SK-N-SH (cell line): ENCODE measurements around the gene CADM1. TPM values are rescaled to one million over a fixed set of nuclear protein-coding genes. Genes with fewer than 3 reads are reported as not detected.

Experiments used
- CTCF ChIA-PET: fragments of 300-600, 350-600 bp; formaldehyde crosslinking; extraction: SDS; loops from one replicate; lab custom pipeline; 2021; lab: Yijun Ruan, JAX
- POLR2A ChIA-PET: fragments of 350-600 bp; sonication (Branson Sonifier 250); formaldehyde crosslinking; extraction: SDS; loops from one replicate; lab custom pipeline; 2020; ENCODE audit warnings: antibody characterized with exemption, inconsistent platforms; lab: Yijun Ruan, JAX
- DNase-seq: peaks from one replicate; pipeline ENCODE4 v3.0.0; 2012
- H2AFZ ChIP-seq: fragments of 200-600 bp; sonication (generic); 2 replicates; pipeline ENCODE4 v1.8.1; 2016; ENCODE audit warnings: antibody characterized with exemption, mild to moderate bottlenecking, low read depth
- H3F3A ChIP-seq: fragments of 200-600 bp; sonication (generic); replicated peaks from 2 replicates; pipeline ENCODE3; 2016; ENCODE audit warnings: antibody characterized with exemption, mild to moderate bottlenecking; ENCODE audit not compliant: insufficient read depth
- H3K27ac ChIP-seq, 2 experiments: fragments of 200-500 bp in 1 of 2; fragments of 200-600 bp in 1 of 2; sonication (Bioruptor generic) in 1 of 2; sonication (generic), shearing (Covaris generic) in 1 of 2; 2 replicates each; pipeline versions ENCODE4 v1.5.1 to v1.6.1; 2014 to 2016; ENCODE audit warnings: low read depth in 2 of 2, inconsistent platforms in 1 of 2, low read length in 1 of 2, mild to moderate bottlenecking in 1 of 2, mixed read lengths in 1 of 2
- H3K27me3 ChIP-seq: fragments of 200-600 bp; sonication (generic), shearing (Covaris generic); 2 replicates; pipeline ENCODE4 v1.6.1; 2016; ENCODE audit warnings: mixed run types; ENCODE audit not compliant: insufficient read depth
- H3K36me3 ChIP-seq, 2 experiments: fragments of 200-500 bp in 1 of 2; fragments of 200-600 bp in 1 of 2; sonication (Bioruptor generic) in 1 of 2; sonication (generic) in 1 of 2; replicated peaks in 1 of 2; 2 replicates each; pipeline versions ENCODE3 to v1.5.1; 2014 to 2016; ENCODE audit warnings: low read length in 1 of 2, mild to moderate bottlenecking in 1 of 2; ENCODE audit not compliant: insufficient read depth in 2 of 2, control insufficient read depth in 1 of 2
- H3K4me1 ChIP-seq, 2 experiments: fragments of 200-500 bp in 1 of 2; fragments of 200-600 bp in 1 of 2; sonication (Bioruptor generic) in 1 of 2; sonication (generic), shearing (Covaris generic) in 1 of 2; 2 replicates each; pipeline versions ENCODE4 v1.5.1 to v1.6.1; 2014 to 2016; ENCODE audit warnings: low read depth in 1 of 2, low read length in 1 of 2, mixed run types in 1 of 2; ENCODE audit not compliant: insufficient read depth in 2 of 2, control insufficient read depth in 1 of 2
- H3K4me2 ChIP-seq: fragments of 200-600 bp; sonication (generic), shearing (Covaris generic); 2 replicates; pipeline ENCODE4 v1.6.1; 2017; ENCODE audit warnings: mixed run types
- H3K4me3 ChIP-seq, 2 experiments: fragments of 200-500 bp in 1 of 2; fragments of 200-600 bp in 1 of 2; sonication (Bioruptor generic) in 1 of 2; sonication (generic), shearing (Covaris generic) in 1 of 2; 2 replicates each; pipeline versions ENCODE4 v1.5.1 to v1.8.1; 2014 to 2016; ENCODE audit warnings: low read depth in 2 of 2, inconsistent platforms in 1 of 2, low read length in 1 of 2, mild to moderate bottlenecking in 1 of 2, mixed read lengths in 1 of 2, moderate library complexity in 1 of 2
- H3K79me2 ChIP-seq: fragments of 200-600 bp; sonication (generic); 2 replicates; pipeline ENCODE4 v1.8.1; 2017; ENCODE audit warnings: mild to moderate bottlenecking; ENCODE audit not compliant: insufficient read depth
- H3K9ac ChIP-seq: fragments of 200-600 bp; sonication (generic); 2 replicates; pipeline ENCODE4 v1.6.1; 2017; ENCODE audit warnings: mixed run types
- H3K9me2 ChIP-seq: fragments of 200-600 bp; sonication (generic); 2 replicates; pipeline ENCODE4 v1.6.1; 2017; ENCODE audit warnings: mixed run types
- H3K9me3 ChIP-seq: fragments of 200-600 bp; sonication (generic); 2 replicates; pipeline ENCODE4 v1.6.1; 2017; ENCODE audit warnings: mixed run types, mild to moderate bottlenecking, moderate library complexity
- H4K20me1 ChIP-seq: fragments of 200-600 bp; sonication (generic); 2 replicates; pipeline ENCODE4 v1.6.1; 2017; ENCODE audit warnings: mild to moderate bottlenecking, mixed run types; ENCODE audit not compliant: insufficient read depth
- ELF1 ChIP-seq: IDR thresholded peaks from 2 replicates; pipeline ENCODE4 v1.4.0; 2012
- EP300 ChIP-seq, 2 experiments: IDR thresholded peaks; 2 replicates each; pipeline versions ENCODE4 v1.4.0 to v1.6.1; 2012; ENCODE audit warnings: borderline replicate concordance in 1 of 2, low read depth in 1 of 2, low read length in 1 of 2
- EZH2phosphoT487 ChIP-seq: fragments of 200-600 bp; sonication (generic); IDR thresholded peaks from 2 replicates; pipeline ENCODE4 v1.6.1; 2017; ENCODE audit warnings: low read depth, mixed run types, mild to moderate bottlenecking, antibody characterized with exemption, moderate library complexity, borderline replicate concordance
- FOSL2 ChIP-seq: IDR thresholded peaks from 2 replicates; pipeline ENCODE4 v1.4.0; 2012; ENCODE audit warnings: low read depth, mild to moderate bottlenecking, moderate library complexity, borderline replicate concordance
- FOXJ3 ChIP-seq: sonication (generic); formaldehyde crosslinking; IDR thresholded peaks from 2 replicates; pipeline ENCODE4 v1.5.1; 2020; ENCODE audit warnings: mild to moderate bottlenecking, missing genetic modification reagents
- FOXM1 ChIP-seq: IDR thresholded peaks from 2 replicates; pipeline ENCODE4 v1.4.0; 2012; ENCODE audit warnings: low read depth, mild to moderate bottlenecking
- GABPA ChIP-seq: IDR thresholded peaks from 2 replicates; pipeline ENCODE4 v1.4.0; 2012; ENCODE audit warnings: low read depth, mild to moderate bottlenecking
- GATA2 ChIP-seq: sonication (generic); formaldehyde crosslinking; IDR thresholded peaks from 2 replicates; pipeline ENCODE4 v1.5.0; 2020; ENCODE audit warnings: mild to moderate bottlenecking, missing genetic modification reagents
- IRF3 ChIP-seq: fragments of 150-350 bp; IDR thresholded peaks from 2 replicates; pipeline ENCODE4 v1.6.1; 2016; ENCODE audit warnings: mild to moderate bottlenecking, low read depth, low read length
- MEF2A ChIP-seq: IDR thresholded peaks from 2 replicates; pipeline ENCODE4 v1.4.0; 2012; ENCODE audit warnings: low read depth, borderline replicate concordance
- PBX3 ChIP-seq: IDR thresholded peaks from 2 replicates; pipeline ENCODE4; 2012
- RAD21 ChIP-seq: IDR thresholded peaks from 2 replicates; pipeline ENCODE4 v1.6.1; 2012; ENCODE audit warnings: mild to moderate bottlenecking, low read length
- RFX5 ChIP-seq: IDR thresholded peaks from 2 replicates; pipeline ENCODE4 v1.6.1; 2012; ENCODE audit warnings: mild to moderate bottlenecking, improper control_type of control experiment, low read length
- TAF1 ChIP-seq: IDR thresholded peaks from 2 replicates; pipeline ENCODE4 v1.6.1; 2012; ENCODE audit warnings: low read depth, mild to moderate bottlenecking, low read length, moderate library complexity, borderline replicate concordance
- TCF12 ChIP-seq: IDR thresholded peaks from 2 replicates; pipeline ENCODE4 v1.4.0; 2012
- USF1 ChIP-seq: IDR thresholded peaks from 2 replicates; pipeline ENCODE4 v1.4.0; 2012; ENCODE audit warnings: low read depth, borderline replicate concordance
- YY1 ChIP-seq: IDR thresholded peaks from 2 replicates; pipeline ENCODE4 v1.4.0; 2012; ENCODE audit warnings: low read depth, mild to moderate bottlenecking
- ZBTB33 ChIP-seq: IDR thresholded peaks from 2 replicates; pipeline ENCODE4 v1.4.0; 2012; ENCODE audit warnings: low read depth, borderline replicate concordance
- WGBS: methylation state at CpG from one replicate; pipeline ENCODE4 v1.1.6; 2017; ENCODE audit warnings: low lambda C conversion rate; 5-methylcytosine and 5-hydroxymethylcytosine counted together
- polyA plus RNA-seq, 3 experiments: library from polyadenylated mRNA; depleted of rRNA; stranded (reverse); fragments of >200 nt; gene quantifications; 2 replicates each; pipeline ENCODE4 v1.2.3, GENCODE V29; 2012
- TF ChIP-seq, protein P1 (sequence below): IDR thresholded peaks from 2 replicates; pipeline ENCODE4 v1.4.0; 2012; ENCODE audit warnings: low read depth
- TF ChIP-seq, protein P2 (sequence below): IDR thresholded peaks from 2 replicates; pipeline ENCODE4 v1.6.1; 2012; ENCODE audit warnings: mild to moderate bottlenecking, low read depth, low read length, moderate library complexity

The CADM1 gene
- polyA plus RNA-seq, 1 of the 3 experiments (the other 2 are of a cell fraction), result 7.9 TPM

- H3K27me3 ChIP-seq, result no peaks in the 10 kb centered on the region
- no peaks in the 10 kb centered on the region for H3F3A ChIP-seq
- no peak for TF ChIP-seq PBX3
- no peak for TF ChIP-seq IRF3
- no peak for TF ChIP-seq FOSL2
- TF ChIP-seq TAF1, result no peak
- TF ChIP-seq ELF1, result no peak
- no peak for TF ChIP-seq GATA2
- no peak for TF ChIP-seq USF1
- TF ChIP-seq EZH2phosphoT487, result no peak
- TF ChIP-seq, protein P1, sequence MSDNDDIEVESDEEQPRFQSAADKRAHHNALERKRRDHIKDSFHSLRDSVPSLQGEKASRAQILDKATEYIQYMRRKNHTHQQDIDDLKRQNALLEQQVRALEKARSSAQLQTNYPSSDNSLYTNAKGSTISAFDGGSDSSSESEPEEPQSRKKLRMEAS, result no peak
- TF ChIP-seq MEF2A, result no peak
- ChIA-PET CTCF (interaction anchor here (0.9 to 1.3 kb wide), 3 partner anchors 24 to 162 kb away, joined by 3 read pairs; no protein-coding TSS in a partner anchor), POLR2A (no interaction called here)
- no peak for DNase-seq
- H3K9ac ChIP-seq, result no peak overlapping the region
- no peaks in the 10 kb centered on the region for H4K20me1 ChIP-seq
- H2AFZ ChIP-seq, result no peak overlapping the region
- H3K9me3 ChIP-seq, result no peaks in the 10 kb centered on the region
- H3K79me2 ChIP-seq, result no peaks in the 10 kb centered on the region
- H3K36me3 ChIP-seq, result peaks cover 0 to 2% of the 10 kb centered on the region in 2 experiments
- peaks cover 0 to 25% of the 10 kb centered on the region in 2 experiments; a peak in 2 of 4 replicates for H3K4me1 ChIP-seq
- no peak overlapping the region for H3K27ac ChIP-seq
- WGBS, result 73% methylated on average over 3 of the region's 3 CpGs
- H3K4me3 ChIP-seq, result no peak overlapping the region
- no peaks in the 10 kb centered on the region for H3K9me2 ChIP-seq
- no peak overlapping the region for H3K4me2 ChIP-seq
Observed at GRCh38 chr11:115496892-115497291, 7.3 kb downstream of the CADM1 start.

DNA sequence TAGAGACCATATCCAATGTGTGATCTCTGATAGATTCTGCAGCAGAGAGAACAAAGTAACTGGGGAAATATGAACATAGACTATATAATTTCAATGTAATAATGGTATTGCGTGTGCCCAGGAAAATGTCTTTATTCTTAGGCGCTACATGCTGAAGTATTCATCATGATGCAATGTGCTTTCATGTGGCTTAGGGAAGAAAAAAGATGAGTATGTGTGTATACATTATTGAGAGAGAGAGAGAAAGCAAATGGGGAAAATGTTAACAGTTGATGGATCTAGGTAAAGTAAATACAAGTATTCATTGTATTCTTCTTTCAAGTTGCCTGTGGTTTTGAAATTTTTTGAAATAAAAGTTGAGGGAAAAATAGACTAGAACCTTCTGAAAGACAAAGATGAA, 10.3 kb downstream of the CADM1 start:
- Histone ChIP-seq H2AFZ (no peak overlapping the region), H3K4me1 (peaks cover 0 to 6% of the 10 kb centered on the region in 2 experiments; a peak in 3 of 4 replicates), H3K9me2 (no peaks in the 10 kb centered on the region), H3K4me2 (no peak overlapping the region), H3F3A (no peaks in the 10 kb centered on the region), H3K27ac (no peak overlapping the region), H3K9ac (no peak overlapping the region), H3K9me3 (no peaks in the 10 kb centered on the region), H3K27me3 (no peaks in the 10 kb centered on the region), H3K79me2 (no peaks in the 10 kb centered on the region), H3K4me3 (no peak overlapping the region), H3K36me3 (peaks cover 0 to 2% of the 10 kb centered on the region in 2 experiments), H4K20me1 (no peaks in the 10 kb centered on the region)
- CTCF ChIA-PET, result no interaction called here
- no peak for DNase-seq
- 94% methylated on average over 2 of the region's 2 CpGs for WGBS
- POLR2A ChIA-PET, result no interaction called here
- no peak for TF ChIP-seq ZBTB33
- no peak for TF ChIP-seq FOXJ3 (CRISPR knock-in tag)
- no peak for TF ChIP-seq EP300 (IDR thresholded peaks at IDR 0.05; ENCODE audit: borderline replicate concordance in 1 of 2, low read depth in 1 of 2, low read length in 1 of 2)
- TF ChIP-seq GABPA, result no peak
- no peak for TF ChIP-seq RFX5
- no peak for TF ChIP-seq EZH2phosphoT487
- TF ChIP-seq RAD21, result no peak
- TF ChIP-seq, protein P2, sequence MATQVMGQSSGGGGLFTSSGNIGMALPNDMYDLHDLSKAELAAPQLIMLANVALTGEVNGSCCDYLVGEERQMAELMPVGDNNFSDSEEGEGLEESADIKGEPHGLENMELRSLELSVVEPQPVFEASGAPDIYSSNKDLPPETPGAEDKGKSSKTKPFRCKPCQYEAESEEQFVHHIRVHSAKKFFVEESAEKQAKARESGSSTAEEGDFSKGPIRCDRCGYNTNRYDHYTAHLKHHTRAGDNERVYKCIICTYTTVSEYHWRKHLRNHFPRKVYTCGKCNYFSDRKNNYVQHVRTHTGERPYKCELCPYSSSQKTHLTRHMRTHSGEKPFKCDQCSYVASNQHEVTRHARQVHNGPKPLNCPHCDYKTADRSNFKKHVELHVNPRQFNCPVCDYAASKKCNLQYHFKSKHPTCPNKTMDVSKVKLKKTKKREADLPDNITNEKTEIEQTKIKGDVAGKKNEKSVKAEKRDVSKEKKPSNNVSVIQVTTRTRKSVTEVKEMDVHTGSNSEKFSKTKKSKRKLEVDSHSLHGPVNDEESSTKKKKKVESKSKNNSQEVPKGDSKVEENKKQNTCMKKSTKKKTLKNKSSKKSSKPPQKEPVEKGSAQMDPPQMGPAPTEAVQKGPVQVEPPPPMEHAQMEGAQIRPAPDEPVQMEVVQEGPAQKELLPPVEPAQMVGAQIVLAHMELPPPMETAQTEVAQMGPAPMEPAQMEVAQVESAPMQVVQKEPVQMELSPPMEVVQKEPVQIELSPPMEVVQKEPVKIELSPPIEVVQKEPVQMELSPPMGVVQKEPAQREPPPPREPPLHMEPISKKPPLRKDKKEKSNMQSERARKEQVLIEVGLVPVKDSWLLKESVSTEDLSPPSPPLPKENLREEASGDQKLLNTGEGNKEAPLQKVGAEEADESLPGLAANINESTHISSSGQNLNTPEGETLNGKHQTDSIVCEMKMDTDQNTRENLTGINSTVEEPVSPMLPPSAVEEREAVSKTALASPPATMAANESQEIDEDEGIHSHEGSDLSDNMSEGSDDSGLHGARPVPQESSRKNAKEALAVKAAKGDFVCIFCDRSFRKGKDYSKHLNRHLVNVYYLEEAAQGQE, result no peak
- no peak for TF ChIP-seq TAF1
- TF ChIP-seq FOXM1, result no peak
- TF ChIP-seq YY1, result no peak
- TF ChIP-seq FOSL2, result no peak
- TF ChIP-seq TCF12, result no peak
